HEK293 (cell line): ENCODE results near the gene MIA2.

Experiments
- YY1 ChIP-seq: fragments of 450-650 bp; formaldehyde crosslinking; IDR thresholded peaks from 2 replicates; pipeline ENCODE4 v1.5.1; 2018; ENCODE audit warnings: missing biosample characterization, missing genetic modification characterization
- ZNF121 ChIP-seq: fragments of 450-650 bp; formaldehyde crosslinking; IDR thresholded peaks from 2 replicates; pipeline ENCODE4 v1.5.1; 2016; ENCODE audit warnings: missing biosample characterization, missing genetic modification characterization
- ZNF2 ChIP-seq: fragments of 450-650 bp; formaldehyde crosslinking; IDR thresholded peaks from 2 replicates; pipeline ENCODE4 v1.5.1; 2016; ENCODE audit warnings: missing biosample characterization, missing genetic modification characterization
- ZNF707 ChIP-seq: fragments of 450-650 bp; formaldehyde crosslinking; IDR thresholded peaks from 2 replicates; pipeline ENCODE4 v1.5.1; 2016; ENCODE audit warnings: missing biosample characterization, missing genetic modification characterization
- TF ChIP-seq, protein P1 (sequence below): fragments of 450-650 bp; formaldehyde crosslinking; IDR thresholded peaks from 2 replicates; pipeline ENCODE4 v1.5.1; 2016; ENCODE audit warnings: missing biosample characterization, missing genetic modification characterization

DNA sequence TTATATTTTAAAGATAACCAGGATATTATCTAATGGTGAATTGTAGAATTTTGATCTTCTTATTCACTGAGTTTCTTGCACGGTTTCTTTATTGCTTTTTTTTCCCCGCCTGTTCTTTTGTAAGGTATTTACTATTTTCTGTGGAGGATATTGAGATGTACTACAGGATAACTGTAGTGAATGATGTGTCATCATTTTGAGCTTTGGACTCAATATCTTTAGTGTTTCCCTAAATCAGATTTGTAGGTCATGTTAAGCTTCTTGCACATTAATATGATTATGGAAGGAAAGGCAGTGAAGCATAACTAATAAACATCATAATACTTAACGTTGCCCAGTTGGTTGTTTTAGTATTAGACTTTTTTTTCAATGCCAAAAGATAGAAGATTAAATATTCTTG, 117.2 kb downstream of the MIA2 start:
- TF ChIP-seq ZNF121 (tag by site-specific recombination) (no peak), ZNF707 (tag by site-specific recombination) (no peak), ZNF2 (tag by site-specific recombination) (no peak), YY1 (tag by site-specific recombination) (no peak)
- TF ChIP-seq, protein P1, sequence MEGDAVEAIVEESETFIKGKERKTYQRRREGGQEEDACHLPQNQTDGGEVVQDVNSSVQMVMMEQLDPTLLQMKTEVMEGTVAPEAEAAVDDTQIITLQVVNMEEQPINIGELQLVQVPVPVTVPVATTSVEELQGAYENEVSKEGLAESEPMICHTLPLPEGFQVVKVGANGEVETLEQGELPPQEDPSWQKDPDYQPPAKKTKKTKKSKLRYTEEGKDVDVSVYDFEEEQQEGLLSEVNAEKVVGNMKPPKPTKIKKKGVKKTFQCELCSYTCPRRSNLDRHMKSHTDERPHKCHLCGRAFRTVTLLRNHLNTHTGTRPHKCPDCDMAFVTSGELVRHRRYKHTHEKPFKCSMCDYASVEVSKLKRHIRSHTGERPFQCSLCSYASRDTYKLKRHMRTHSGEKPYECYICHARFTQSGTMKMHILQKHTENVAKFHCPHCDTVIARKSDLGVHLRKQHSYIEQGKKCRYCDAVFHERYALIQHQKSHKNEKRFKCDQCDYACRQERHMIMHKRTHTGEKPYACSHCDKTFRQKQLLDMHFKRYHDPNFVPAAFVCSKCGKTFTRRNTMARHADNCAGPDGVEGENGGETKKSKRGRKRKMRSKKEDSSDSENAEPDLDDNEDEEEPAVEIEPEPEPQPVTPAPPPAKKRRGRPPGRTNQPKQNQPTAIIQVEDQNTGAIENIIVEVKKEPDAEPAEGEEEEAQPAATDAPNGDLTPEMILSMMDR (tag by site-specific recombination): no peak
